Astrocyte (in vitro differentiated cells and primary cell): Measurements from ENCODE around the gene APOBEC3B.

Experiments used
- CTCF ChIP-seq: IDR thresholded peaks from 2 replicates; pipeline ENCODE4 v1.5.1; 2011; ENCODE audit warnings: low read depth, mild to moderate bottlenecking, inconsistent platforms, low read length, moderate library complexity; ENCODE audit not compliant: insufficient read depth
- EZH2 ChIP-seq: IDR thresholded peaks from 2 replicates; pipeline ENCODE4 v1.6.1; 2012; ENCODE audit warnings: mild to moderate bottlenecking, low read length, inconsistent platforms; ENCODE audit not compliant: insufficient read depth

DNA sequence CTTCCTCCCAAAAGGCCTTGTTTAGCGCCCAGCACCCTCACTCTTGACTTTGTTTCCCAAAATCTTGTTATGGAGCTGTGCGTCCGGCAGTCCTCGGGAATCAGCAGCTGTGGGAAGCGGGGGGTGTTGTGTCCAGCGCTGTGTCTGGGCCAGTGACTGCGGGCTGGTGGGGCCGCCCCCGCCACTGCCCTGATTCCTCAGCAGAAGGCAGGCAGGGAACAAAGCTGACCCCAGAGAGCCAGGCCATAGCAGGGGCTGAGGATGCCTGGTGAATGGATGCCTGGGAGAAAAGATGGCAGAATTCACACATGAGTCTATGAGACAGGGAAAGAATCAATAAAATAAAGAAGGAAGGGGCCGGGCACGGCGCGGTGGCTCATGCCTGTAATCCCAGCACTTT lies 34.4 kb downstream of the APOBEC3B start:
- TF ChIP-seq CTCF, result no peak
- TF ChIP-seq EZH2, result no peak
